Esophagus muscularis mucosa (tissue), 4 donors: Measurements from ENCODE around the gene NCKAP1. TPM values are rescaled to one million over a fixed set of nuclear protein-coding genes. Genes with fewer than 3 reads are reported as not detected.

Source experiments
- DNase-seq: peaks from one replicate; pipeline ENCODE4 v3.0.0-alpha.2; 2017; ENCODE audit errors: extremely low spot score
- H3K27ac ChIP-seq, 4 donors: fragments of 200-600 bp; sonication (generic); replicated peaks in 1 of 4; 1 replicate in 3 of 4; 2 replicates in 1 of 4; pipeline ENCODE4 v1.5.1; 2016 to 2019; ENCODE audit warnings: mild to moderate bottlenecking in 1 of 4
- H3K27me3 ChIP-seq, 4 donors: fragments of 200-600 bp; sonication (generic); one replicate each; pipeline versions ENCODE4 v1.5.1 to v1.6.0; 2016 to 2019
- H3K36me3 ChIP-seq, 4 donors: fragments of 200-600 bp; sonication (generic); one replicate each; pipeline ENCODE4 v1.5.1; 2016 to 2019
- H3K4me1 ChIP-seq, 4 donors: fragments of 200-600 bp; sonication (generic); one replicate each; pipeline ENCODE4 v1.5.1; 2016 to 2019
- H3K4me3 ChIP-seq, 4 donors: fragments of 200-600 bp; sonication (generic); 1 replicate in 2 of 4; 2 replicates in 2 of 4; pipeline ENCODE4 v1.5.1; 2016 to 2019; ENCODE audit warnings: mild to moderate bottlenecking in 4 of 4, moderate library complexity in 1 of 4
- H3K9me3 ChIP-seq, 4 donors: fragments of 200-600 bp; sonication (generic); 1 replicate in 3 of 4; 2 replicates in 1 of 4; pipeline ENCODE4 v1.5.1; 2016 to 2019
- EP300 ChIP-seq: sonication (generic); formaldehyde crosslinking; IDR thresholded peaks from one replicate; pipeline ENCODE4 v1.6.1; 2017; ENCODE audit warnings: antibody characterized with exemption
- POLR2A ChIP-seq: fragments of 450-650 bp; IDR thresholded peaks from one replicate; pipeline ENCODE4 v1.6.1; 2017; ENCODE audit warnings: antibody characterized with exemption, moderate library complexity, mild to moderate bottlenecking, low read depth
- POLR2AphosphoS5 ChIP-seq, 2 donors: sonication (generic); formaldehyde crosslinking; IDR thresholded peaks; one replicate each; pipeline ENCODE4 v1.6.1; 2017; ENCODE audit warnings: antibody characterized with exemption in 2 of 2
- WGBS: methylation state at CpG from one replicate; pipeline ENCODE4 v1.1.5; 2018; 5-methylcytosine and 5-hydroxymethylcytosine counted together
- intact Hi-C: fragments of 100-400 bp; cut with DNase I; formaldehyde crosslinking; loops from one replicate; pipeline ENCODE4 v1.15.1; 2023
- total RNA-seq, 4 donors: library from RNA; depleted of rRNA; stranded (reverse); fragments of >200 nt; gene quantifications; one replicate each; pipeline versions ENCODE4 v1.1.0 to v1.2.1, GENCODE V29; 2016
- TF ChIP-seq, protein P1 (sequence below), 3 experiments: fragments of 200-600 bp in 2 of 3; fragments of 450-650 bp in 1 of 3; sonication (generic) in 2 of 3; IDR thresholded peaks; one replicate each; pipeline ENCODE4 v1.5.1; 2017 to 2019; ENCODE audit warnings: antibody characterized with exemption in 3 of 3, mild to moderate bottlenecking in 2 of 3, moderate library complexity in 1 of 3

NCKAP1 gene
- total RNA-seq, 4 donors from 2014 or later: 210 to 288 (median 249) TPM

GRCh38 chr2:182929972-182930371 is 108.3 kb downstream of the NCKAP1 start:
- no peaks in the 10 kb centered on the region for H3K27me3 ChIP-seq
- no peak overlapping the region for H3K27ac ChIP-seq
- TF ChIP-seq, protein P1, sequence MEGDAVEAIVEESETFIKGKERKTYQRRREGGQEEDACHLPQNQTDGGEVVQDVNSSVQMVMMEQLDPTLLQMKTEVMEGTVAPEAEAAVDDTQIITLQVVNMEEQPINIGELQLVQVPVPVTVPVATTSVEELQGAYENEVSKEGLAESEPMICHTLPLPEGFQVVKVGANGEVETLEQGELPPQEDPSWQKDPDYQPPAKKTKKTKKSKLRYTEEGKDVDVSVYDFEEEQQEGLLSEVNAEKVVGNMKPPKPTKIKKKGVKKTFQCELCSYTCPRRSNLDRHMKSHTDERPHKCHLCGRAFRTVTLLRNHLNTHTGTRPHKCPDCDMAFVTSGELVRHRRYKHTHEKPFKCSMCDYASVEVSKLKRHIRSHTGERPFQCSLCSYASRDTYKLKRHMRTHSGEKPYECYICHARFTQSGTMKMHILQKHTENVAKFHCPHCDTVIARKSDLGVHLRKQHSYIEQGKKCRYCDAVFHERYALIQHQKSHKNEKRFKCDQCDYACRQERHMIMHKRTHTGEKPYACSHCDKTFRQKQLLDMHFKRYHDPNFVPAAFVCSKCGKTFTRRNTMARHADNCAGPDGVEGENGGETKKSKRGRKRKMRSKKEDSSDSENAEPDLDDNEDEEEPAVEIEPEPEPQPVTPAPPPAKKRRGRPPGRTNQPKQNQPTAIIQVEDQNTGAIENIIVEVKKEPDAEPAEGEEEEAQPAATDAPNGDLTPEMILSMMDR (IDR thresholded peaks at IDR 0.05): no peak
- TF ChIP-seq EP300 (no peak), POLR2AphosphoS5 (IDR thresholded peaks at IDR 0.05) (no peak), POLR2A (no peak)
- no peak overlapping the region for H3K4me3 ChIP-seq
- peaks cover 10 to 76% (median 45%) of the 10 kb centered on the region in 4 donors for H3K36me3 ChIP-seq
- intact Hi-C loops: loop anchor here (10.0 kb wide), 1 partner anchor 55 kb away; no protein-coding TSS in a partner anchor
- peaks cover 0 to 25% (median 2%) of the 10 kb centered on the region in 4 donors for H3K4me1 ChIP-seq
- no peaks in the 10 kb centered on the region for H3K9me3 ChIP-seq
- DNase-seq: no peak

DNA sequence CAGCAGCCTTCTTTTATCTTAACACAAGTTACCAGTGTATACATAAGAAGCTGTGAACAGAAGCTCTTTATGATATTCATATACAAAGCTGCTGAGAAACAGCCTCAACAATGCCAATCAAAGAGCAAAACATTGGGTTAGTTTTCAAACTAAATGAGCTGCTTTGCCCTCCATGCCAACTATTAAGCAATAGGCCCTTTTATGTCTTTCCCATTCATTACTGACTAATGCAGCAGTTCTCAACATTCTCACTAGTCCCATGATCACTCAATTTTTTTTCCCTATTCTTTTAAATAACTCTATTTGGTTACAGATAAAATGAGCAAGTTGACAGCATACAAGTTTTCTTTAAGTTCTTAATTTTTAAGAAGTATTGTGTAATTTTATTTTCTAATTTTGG is 114.0 kb downstream of the NCKAP1 start:
- H3K36me3 ChIP-seq: peaks cover 0 to 81% (median 34%) of the 10 kb centered on the region in 4 donors
- H3K4me1 ChIP-seq: peaks cover 0 to 62% (median 33%) of the 10 kb centered on the region in 4 donors
- no peaks in the 10 kb centered on the region for H3K27me3 ChIP-seq
- H3K27ac ChIP-seq: peak overlapping the region; percentile 44 to 63 (median 58)
- TF ChIP-seq POLR2AphosphoS5 (IDR thresholded peaks at IDR 0.05) (peak in 1 of 2 donors; percentile 55), EP300 (no peak), POLR2A (no peak)
- TF ChIP-seq, protein P1 (IDR thresholded peaks at IDR 0.05): peak in 1 of 3 experiments; percentile 5
- no peaks in the 10 kb centered on the region for H3K9me3 ChIP-seq
- intact Hi-C loops: no loop called here
- DNase-seq: no peak
- no peak overlapping the region for H3K4me3 ChIP-seq

GRCh38 chr2:182921234-182921633 is 117.0 kb downstream of the NCKAP1 start:
- Histone ChIP-seq H3K27me3 (no peaks in the 10 kb centered on the region), H3K36me3 (peaks cover 0 to 64% (median 22%) of the 10 kb centered on the region in 4 donors), H3K27ac (peak overlapping the region in 1 of 4 donors; percentile 25), H3K4me1 (peaks cover under 1 to 80% (median 34%) of the 10 kb centered on the region in 4 donors), H3K9me3 (no peaks in the 10 kb centered on the region), H3K4me3 (no peak overlapping the region)
- TF ChIP-seq POLR2A: no peak
- TF ChIP-seq, protein P1 (IDR thresholded peaks at IDR 0.05): no peak
- no peak for TF ChIP-seq POLR2AphosphoS5 (IDR thresholded peaks at IDR 0.05)
- TF ChIP-seq EP300: no peak
- no peak for DNase-seq
- intact Hi-C loops: no loop called here

DNA sequence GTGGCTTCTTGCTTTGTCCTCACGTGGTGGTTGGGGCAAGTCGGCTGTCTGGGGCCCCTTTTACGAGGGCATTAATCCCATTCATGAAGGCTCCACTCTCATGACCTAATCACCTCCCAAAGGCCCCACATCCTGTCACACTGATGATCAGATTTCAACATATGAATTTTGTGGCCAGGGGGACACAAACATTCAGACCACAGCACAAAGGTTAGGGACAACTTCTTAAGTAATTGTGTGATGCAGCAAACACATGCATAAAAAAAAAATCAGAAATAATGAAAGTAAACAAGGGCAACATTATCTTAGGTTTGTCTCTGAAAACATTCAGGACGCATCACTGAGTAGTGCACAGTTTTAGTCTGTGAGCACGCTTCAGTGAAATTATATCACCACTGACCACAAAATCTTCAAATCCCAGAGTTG is 117.6 kb downstream of the NCKAP1 start:
- intact Hi-C loops: no loop called here
- Histone ChIP-seq H3K4me1 (peaks cover 6 to 80% (median 40%) of the 10 kb centered on the region in 4 donors), H3K4me3 (no peak overlapping the region), H3K27me3 (no peaks in the 10 kb centered on the region), H3K27ac (no peak overlapping the region), H3K9me3 (no peaks in the 10 kb centered on the region), H3K36me3 (peaks cover 0 to 60% (median 20%) of the 10 kb centered on the region in 4 donors)
- WGBS: 98% methylated on average over 5 of the region's 5 CpGs
- no peak for DNase-seq
- TF ChIP-seq EP300 (no peak), POLR2A (no peak), POLR2AphosphoS5 (IDR thresholded peaks at IDR 0.05) (no peak)
- TF ChIP-seq, protein P1 (IDR thresholded peaks at IDR 0.05): no peak

DNA sequence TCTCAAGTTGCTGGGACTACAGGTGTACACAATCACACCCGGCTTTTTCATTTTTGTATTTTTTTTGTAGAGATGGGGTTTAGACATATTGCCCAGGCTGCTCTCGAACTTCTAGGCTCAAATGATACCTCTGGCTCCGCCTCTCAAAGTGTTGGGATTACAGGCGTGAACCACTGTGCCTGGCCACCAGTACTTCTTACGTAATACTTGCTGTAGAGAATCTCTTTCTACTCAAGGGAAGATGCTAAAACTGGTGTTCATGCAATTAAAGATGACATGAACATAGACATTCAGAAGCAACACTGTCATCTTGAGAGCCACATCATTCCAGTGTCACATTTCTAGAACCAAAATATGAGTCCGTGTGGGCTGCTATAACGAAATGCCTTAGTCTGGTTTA is 118.2 kb downstream of the NCKAP1 start:
- peaks cover 0 to 55% (median 23%) of the 10 kb centered on the region in 4 donors for H3K36me3 ChIP-seq

More for the DNA sequence above, 118.2 kb downstream of the NCKAP1 start:
- Histone ChIP-seq H3K4me3 (no peak overlapping the region), H3K27ac (no peak overlapping the region), H3K27me3 (no peaks in the 10 kb centered on the region), H3K4me1 (peaks cover 8 to 80% (median 45%) of the 10 kb centered on the region in 4 donors), H3K9me3 (no peaks in the 10 kb centered on the region)
- no peak for DNase-seq
- intact Hi-C loops: no loop called here
- TF ChIP-seq EP300 (no peak), POLR2AphosphoS5 (IDR thresholded peaks at IDR 0.05) (no peak), POLR2A (no peak)
- TF ChIP-seq, protein P1 (IDR thresholded peaks at IDR 0.05): no peak
- 93% methylated on average over 7 of the region's 7 CpGs for WGBS
